ENCODE measurements around the gene DYRK2. TPM values are rescaled to one million over a fixed set of nuclear protein-coding genes. Genes with fewer than 3 reads are reported as not detected.

The DYRK2 gene
- total RNA-seq, 4 donors from 2014 or later: 17.2 to 41.9 (median 19.6) TPM

DNA sequence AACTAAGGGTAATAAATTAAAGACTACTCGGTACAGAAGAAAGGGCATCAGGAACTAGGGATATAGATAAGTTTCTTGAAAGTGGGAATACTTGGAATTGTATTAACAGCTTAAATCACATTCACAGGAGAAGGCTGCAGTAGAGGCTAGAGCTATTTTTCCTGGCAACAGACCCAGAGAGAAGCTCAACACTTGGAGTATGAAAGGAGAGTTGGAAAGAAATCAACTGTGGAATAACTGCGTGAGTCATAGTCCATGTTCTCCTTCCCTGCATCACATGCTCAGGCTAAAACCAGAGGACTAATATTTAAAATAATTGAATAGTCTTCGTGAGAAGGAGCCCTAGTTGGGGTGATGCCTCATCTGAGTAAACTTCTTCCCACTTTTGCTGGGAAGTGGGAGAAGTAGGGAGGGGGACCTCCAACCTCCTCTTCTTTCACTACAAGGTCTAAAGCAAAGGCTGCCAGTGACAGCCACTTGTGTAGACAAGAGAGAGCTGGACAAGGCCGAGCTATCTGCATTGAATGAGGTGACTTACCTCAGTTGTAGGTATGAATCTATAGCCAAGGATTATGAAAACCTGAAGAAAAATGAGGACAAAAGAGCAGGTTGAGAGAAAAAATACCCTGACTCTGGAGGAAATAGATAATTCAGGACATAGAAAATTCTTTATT lies 32.7 kb downstream of the DYRK2 start:
- intact Hi-C loops (cut with DNase I): no loop called here
- no peaks in the 10 kb centered on the region for H3K36me3 ChIP-seq
- H3K9me3 ChIP-seq: no peaks in the 10 kb centered on the region
- DNase-seq: peak in 1 of 2 donors; percentile 14
- TF ChIP-seq, protein P1, sequence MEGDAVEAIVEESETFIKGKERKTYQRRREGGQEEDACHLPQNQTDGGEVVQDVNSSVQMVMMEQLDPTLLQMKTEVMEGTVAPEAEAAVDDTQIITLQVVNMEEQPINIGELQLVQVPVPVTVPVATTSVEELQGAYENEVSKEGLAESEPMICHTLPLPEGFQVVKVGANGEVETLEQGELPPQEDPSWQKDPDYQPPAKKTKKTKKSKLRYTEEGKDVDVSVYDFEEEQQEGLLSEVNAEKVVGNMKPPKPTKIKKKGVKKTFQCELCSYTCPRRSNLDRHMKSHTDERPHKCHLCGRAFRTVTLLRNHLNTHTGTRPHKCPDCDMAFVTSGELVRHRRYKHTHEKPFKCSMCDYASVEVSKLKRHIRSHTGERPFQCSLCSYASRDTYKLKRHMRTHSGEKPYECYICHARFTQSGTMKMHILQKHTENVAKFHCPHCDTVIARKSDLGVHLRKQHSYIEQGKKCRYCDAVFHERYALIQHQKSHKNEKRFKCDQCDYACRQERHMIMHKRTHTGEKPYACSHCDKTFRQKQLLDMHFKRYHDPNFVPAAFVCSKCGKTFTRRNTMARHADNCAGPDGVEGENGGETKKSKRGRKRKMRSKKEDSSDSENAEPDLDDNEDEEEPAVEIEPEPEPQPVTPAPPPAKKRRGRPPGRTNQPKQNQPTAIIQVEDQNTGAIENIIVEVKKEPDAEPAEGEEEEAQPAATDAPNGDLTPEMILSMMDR (IDR thresholded peaks at IDR 0.05): no peak
- TF ChIP-seq POLR2A (IDR thresholded peaks at IDR 0.05): no peak
- H3K4me3 ChIP-seq (replicated peaks in 1 of 3): no peak overlapping the region
- WGBS, 2 donors: 63 to 64% methylated on average over 4 of the region's 4 CpGs
- H3K27me3 ChIP-seq: no peaks in the 10 kb centered on the region
- H3K27ac ChIP-seq: peak overlapping the region in 2 of 3 donors; percentile 46 to 52
- H3K4me1 ChIP-seq: peaks cover 0 to 6% of the 10 kb centered on the region in 2 donors

DNA sequence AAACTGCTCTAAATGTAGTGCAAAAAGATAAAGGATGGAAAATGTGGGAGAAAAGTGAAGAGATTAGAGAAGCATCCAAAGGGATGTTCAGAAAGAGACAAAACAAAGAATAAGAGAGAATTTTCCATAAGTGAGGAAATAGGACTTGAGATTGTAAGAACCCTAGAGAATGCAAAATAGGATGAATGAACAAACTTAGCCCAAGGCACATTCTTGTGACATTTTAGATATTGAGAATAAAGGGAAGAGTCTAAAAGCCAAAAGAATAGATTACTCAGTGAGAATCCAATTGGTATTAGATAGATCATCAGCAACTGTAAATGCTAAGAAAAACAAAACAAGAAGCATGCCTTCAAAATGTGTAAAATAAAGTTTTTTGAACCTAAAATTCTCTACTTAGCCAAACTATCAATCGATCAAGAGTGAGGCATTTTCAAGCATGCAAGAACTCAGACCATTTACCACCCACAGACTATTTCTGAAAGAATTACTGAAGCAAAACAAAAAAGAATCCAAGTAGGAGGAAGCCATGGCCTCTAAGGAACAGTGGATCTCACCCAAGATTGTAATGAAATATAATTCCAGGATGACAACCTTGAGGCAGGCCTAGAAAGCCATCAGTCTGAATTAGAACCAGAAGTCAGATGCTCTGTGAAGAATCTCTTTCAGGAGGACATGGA lies 33.5 kb downstream of the DYRK2 start:
- intact Hi-C loops (cut with DNase I): no loop called here
- no peak for TF ChIP-seq POLR2A (IDR thresholded peaks at IDR 0.05)
- TF ChIP-seq, protein P1 (IDR thresholded peaks at IDR 0.05): no peak
- Histone ChIP-seq H3K27me3 (no peaks in the 10 kb centered on the region), H3K27ac (no peak overlapping the region), H3K9me3 (no peaks in the 10 kb centered on the region), H3K4me1 (peaks cover 0 to 6% of the 10 kb centered on the region in 2 donors), H3K4me3 (replicated peaks in 1 of 3) (no peak overlapping the region), H3K36me3 (no peaks in the 10 kb centered on the region)
- no peak for DNase-seq
- 69 to 78% methylated on average over 1 of the region's 1 CpG for WGBS, 2 donors

DNA sequence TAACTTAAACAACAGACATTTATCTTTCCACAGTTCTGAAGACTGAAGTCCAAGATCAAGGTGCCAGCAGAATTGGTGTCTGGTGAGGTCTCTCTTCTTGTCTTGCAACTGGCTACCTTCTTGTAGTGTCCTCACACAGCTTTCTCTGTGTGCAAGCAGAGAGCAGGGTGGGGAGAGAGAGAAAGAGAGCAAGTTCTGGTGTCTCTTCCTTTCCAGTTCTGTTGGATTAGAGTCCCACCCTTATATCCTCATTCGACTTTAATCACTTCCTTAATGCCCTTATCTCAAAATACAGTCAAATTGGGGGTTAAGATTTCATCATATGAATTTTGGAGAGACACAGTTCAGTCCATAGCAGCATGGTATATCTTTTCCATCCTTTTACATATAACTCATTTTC lies 40.8 kb downstream of the DYRK2 start:
- no peak for DNase-seq
- no peaks in the 10 kb centered on the region for H3K27me3 ChIP-seq
- intact Hi-C loops (cut with DNase I): no loop called here
- no peak overlapping the region for H3K4me3 ChIP-seq (replicated peaks in 1 of 3)
- no peaks in the 10 kb centered on the region for H3K4me1 ChIP-seq
- WGBS, 2 donors: 37 to 46% methylated on average over 1 of the region's 1 CpG
- H3K27ac ChIP-seq: no peak overlapping the region
- TF ChIP-seq, protein P1 (IDR thresholded peaks at IDR 0.05): no peak
- no peak for TF ChIP-seq POLR2A (IDR thresholded peaks at IDR 0.05)
- H3K36me3 ChIP-seq: no peaks in the 10 kb centered on the region
- no peaks in the 10 kb centered on the region for H3K9me3 ChIP-seq

DNA sequence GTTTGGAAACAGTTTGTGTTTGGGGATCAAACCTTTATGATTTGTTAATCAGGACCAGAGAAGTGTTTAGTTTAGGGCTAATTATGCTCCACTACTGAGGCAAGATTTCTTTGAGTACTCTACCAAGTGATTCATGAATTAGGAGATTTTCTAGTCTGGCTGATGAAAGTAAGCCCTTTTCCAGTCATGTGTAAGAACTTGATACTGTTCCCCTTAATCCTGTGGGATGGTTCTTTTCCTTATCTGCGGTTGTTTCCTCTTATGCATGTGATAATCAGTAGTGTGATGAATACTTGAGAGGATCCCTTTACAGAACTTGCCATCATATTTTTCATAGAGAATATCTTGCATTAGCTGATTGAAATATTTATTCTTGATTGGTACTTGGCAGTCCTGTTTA lies 42.1 kb downstream of the DYRK2 start:
- no peak for TF ChIP-seq POLR2A (IDR thresholded peaks at IDR 0.05)
- TF ChIP-seq, protein P1 (IDR thresholded peaks at IDR 0.05): no peak
- no peak overlapping the region for H3K27ac ChIP-seq
- 77 to 90% methylated on average over 1 of the region's 1 CpG for WGBS, 2 donors

DNA sequence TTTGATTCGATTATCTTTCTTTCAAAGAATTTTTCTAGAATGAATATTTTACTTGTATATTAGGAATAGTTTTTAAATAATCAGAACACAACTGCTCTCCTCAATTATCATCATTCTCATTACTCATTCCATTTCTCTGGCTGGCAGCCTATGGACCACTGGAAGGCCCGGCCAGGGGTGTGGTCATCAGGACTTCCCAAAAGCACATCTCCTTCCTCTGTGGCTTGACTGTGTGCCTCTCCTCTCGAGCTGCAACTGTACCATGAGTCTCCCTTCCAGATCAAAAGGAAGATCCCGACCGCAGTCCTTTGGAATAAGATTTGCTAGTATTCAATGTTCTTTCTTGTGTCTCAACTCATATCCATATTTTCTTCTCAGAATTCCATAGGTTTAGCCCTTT lies 42.7 kb downstream of the DYRK2 start:
- WGBS, 2 donors: 82 to 89% methylated on average over 5 of the region's 5 CpGs
- no peak for DNase-seq
- intact Hi-C loops (cut with DNase I): no loop called here

More for the DNA sequence above, 42.1 kb downstream of the DYRK2 start:
- no peaks in the 10 kb centered on the region for H3K27me3 ChIP-seq
- intact Hi-C loops (cut with DNase I): no loop called here
- no peak for DNase-seq
- H3K4me1 ChIP-seq: no peaks in the 10 kb centered on the region
- no peaks in the 10 kb centered on the region for H3K9me3 ChIP-seq
- no peak overlapping the region for H3K4me3 ChIP-seq (replicated peaks in 1 of 3)
- H3K36me3 ChIP-seq: no peaks in the 10 kb centered on the region

More for the DNA sequence above, 42.7 kb downstream of the DYRK2 start:
- H3K4me1 ChIP-seq: no peaks in the 10 kb centered on the region
- no peaks in the 10 kb centered on the region for H3K36me3 ChIP-seq
- H3K27ac ChIP-seq: no peak overlapping the region
- no peaks in the 10 kb centered on the region for H3K9me3 ChIP-seq
- no peak for TF ChIP-seq POLR2A (IDR thresholded peaks at IDR 0.05)
- TF ChIP-seq, protein P1 (IDR thresholded peaks at IDR 0.05): no peak
- H3K4me3 ChIP-seq (replicated peaks in 1 of 3): no peak overlapping the region
- no peaks in the 10 kb centered on the region for H3K27me3 ChIP-seq
